Measurements from ENCODE around the gene TMUB1. TPM values are rescaled to one million over a fixed set of nuclear protein-coding genes. Genes with fewer than 3 reads are reported as not detected.

The TMUB1 gene
- total and polyA plus RNA-seq, 2 donors (not counting 3 experiments of a cell fraction or from before 2014, with no cell fraction given), result 41.3 to 45.3 TPM

- no peaks in the 10 kb centered on the region for H3K4me1 ChIP-seq (ENCODE audit: control insufficient read depth, extremely low read depth, insufficient read depth, low read length)
- H3K27ac ChIP-seq (ENCODE audit: insufficient read depth, low read depth, low read length), result no peak overlapping the region
- dilution Hi-C loops (cut with MboI; ENCODE audit: extremely low pct_ligation_motif_present, low sequenced_read_pairs) (no loop called here), intact Hi-C loops (cut with micrococcal nuclease) (no loop called here)
- H3K36me3 ChIP-seq (ENCODE audit: control insufficient read depth in 2 of 2, extremely low read depth in 1 of 2, insufficient read depth in 2 of 2, low read length in 2 of 2), result peaks cover 4 to 67% of the 10 kb centered on the region in 2 experiments
- no peaks in the 10 kb centered on the region for H3K9me1 ChIP-seq (replicated peaks; ENCODE audit: control insufficient read depth, extremely low read depth, insufficient read depth, low read length)
- BruUV-seq (replicated peaks), result no TSS peak
- CTCF ChIA-PET, result interaction anchor here (1.0 kb wide), 1 partner anchor 116 kb away, joined by 4 read pairs; no protein-coding TSS in a partner anchor
- H3K9me3 ChIP-seq (replicated peaks; ENCODE audit: control insufficient read depth, insufficient read depth, low read length), result no peaks in the 10 kb centered on the region
- TF ChIP-seq POLR2A (IDR thresholded peaks at IDR 0.05; ENCODE audit: low read depth, low read length), result no peak
- no peak for TF ChIP-seq MYC (IDR thresholded peaks at IDR 0.05; ENCODE audit: low read depth, low read length)
- no peak for TF ChIP-seq JUN (IDR thresholded peaks at IDR 0.05; ENCODE audit: borderline replicate concordance, insufficient read depth, insufficient read length, low read depth)
- TF ChIP-seq EZH2 (IDR thresholded peaks at IDR 0.05; ENCODE audit: borderline replicate concordance, low read depth, low read length, severe bottlenecking), result no peak
- TF ChIP-seq CTCF (IDR thresholded peaks at IDR 0.05; ENCODE audit: extremely low read depth in 1 of 2, insufficient read depth in 1 of 2, low read depth in 1 of 2, low read length in 2 of 2), result no peak
- TF ChIP-seq FOS (IDR thresholded peaks at IDR 0.05; ENCODE audit: borderline replicate concordance, insufficient read depth, low read length), result no peak
- no peak for TF ChIP-seq GATA2 (IDR thresholded peaks at IDR 0.05; ENCODE audit: insufficient read depth, insufficient read length, low read depth, low read length)
- TF ChIP-seq MAX (IDR thresholded peaks at IDR 0.05; ENCODE audit: insufficient read depth, insufficient read length), result no peak
- TF ChIP-seq POLR2AphosphoS5 (IDR thresholded peaks at IDR 0.05; ENCODE audit: insufficient read depth, low read depth, low read length), result no peak
- H4K20me1 ChIP-seq (replicated peaks; ENCODE audit: control insufficient read depth, extremely low read depth, insufficient read depth, low read length), result peaks cover 2% of the 10 kb centered on the region
- no peak overlapping the region for H3K9ac ChIP-seq (replicated peaks; ENCODE audit: extremely low read depth, insufficient read depth, low read length)
- no peak for DNase-seq (ENCODE audit: low read depth, low spot score)
- no peak overlapping the region for H2AFZ ChIP-seq (ENCODE audit: low read depth, low read length)
- POLR2A ChIA-PET, result no interaction called here
- no peak overlapping the region for H3K4me3 ChIP-seq (replicated peaks in 1 of 3; ENCODE audit: insufficient read depth in 1 of 3, low read depth in 1 of 3, low read length in 3 of 3)
- no peaks in the 10 kb centered on the region for H3K79me2 ChIP-seq (ENCODE audit: control insufficient read depth, insufficient read depth, low read length)
- H3K4me2 ChIP-seq (ENCODE audit: insufficient read depth, low read length), result no peak overlapping the region
- no peak for FAIRE-seq
- no peaks in the 10 kb centered on the region for H3K27me3 ChIP-seq (ENCODE audit: control insufficient read depth in 2 of 2, insufficient read depth in 2 of 2, low read length in 2 of 2)
These were observed 44.9 kb upstream of the TMUB1 start for GRCh38 chr7:151128144-151128543.

Data from endothelial cell of umbilical vein (primary cell).